ENCODE measurements around the gene RREB1. TPM values are rescaled to one million over a fixed set of nuclear protein-coding genes. Genes with fewer than 3 reads are reported as not detected.
"Not testable (repeated sequence)": the region's sequence is repeated elsewhere in the genome, so short reads cannot be mapped to it uniquely, and the experiment has no call there.

The RREB1 gene
- total RNA-seq, 5 donors from 2014 or later (not counting 1 experiment from before 2014, with no cell fraction given) = 38.1 to 50.1 (median 39.6) TPM

- DNase-seq (no peak), ATAC-seq (replicated peaks in 1 of 4) (no peak)
- Histone ChIP-seq H3K36me3 (ENCODE audit: control insufficient read depth in 2 of 2, extremely low read depth in 1 of 2, insufficient read depth in 1 of 2, low read length in 1 of 2) (no peaks in the 10 kb centered on the region), H3K27me3 (replicated peaks in 1 of 2; ENCODE audit: control insufficient read depth in 2 of 2, extremely low read depth in 1 of 2, insufficient read depth in 2 of 2, low read length in 1 of 2) (peaks cover 0 to 2% of the 10 kb centered on the region in 2 experiments), H3K4me3 (ENCODE audit: control insufficient read depth in 1 of 2, extremely low read depth in 1 of 2, low read length in 1 of 2) (no peak overlapping the region), H3K4me1 (ENCODE audit: control insufficient read depth in 1 of 2, extremely low read depth in 1 of 2, insufficient read depth in 2 of 2, low read length in 2 of 2) (peaks cover 0 to 5% of the 10 kb centered on the region in 2 experiments), H3K27ac (ENCODE audit: low read length) (no peak overlapping the region), H3K9me3 (no peaks in the 10 kb centered on the region)
- Mint-ChIP-seq H3K4me3 (no peak overlapping the region), H3K9me3 (no peaks in the 10 kb centered on the region), H3K4me1 (peaks cover 5 to 7% (median 6%) of the 10 kb centered on the region in 3 donors), H3K36me3 (peaks cover 2% of the 10 kb centered on the region), H3K27ac (no peak overlapping the region), H3K27me3 (peaks cover 0 to 9% of the 10 kb centered on the region in 2 donors)
- 83% methylated on average over 9 of the region's 10 CpGs for WGBS (ENCODE audit: insufficient coverage)
- CTCF ChIA-PET = interaction anchor here in 1 of 2 donors (3.2 kb wide), 1 partner anchor 341 kb away, joined by 15 read pairs; no protein-coding TSS in a partner anchor
- POLR2A ChIA-PET = no interaction called here
Observed at GRCh38 chr6:7273709-7274108, 165.9 kb downstream of the RREB1 start.

GRCh38 chr6:7274525-7274924 is 166.8 kb downstream of the RREB1 start:
- POLR2A ChIA-PET = interaction anchor here in 1 of 2 donors (0.5 to 0.7 kb wide), 2 partner anchors 67 to 615 kb away, joined by 3 read pairs; no protein-coding TSS in a partner anchor
- H3K9me3 Mint-ChIP-seq; H3K9me3 ChIP-seq; H3K36me3 ChIP-seq (ENCODE audit: control insufficient read depth in 2 of 2, extremely low read depth in 1 of 2, insufficient read depth in 1 of 2, low read length in 1 of 2); H3K27ac ChIP-seq (ENCODE audit: low read length); ATAC-seq (replicated peaks in 1 of 4); DNase-seq; H3K27ac Mint-ChIP-seq; H3K4me3 ChIP-seq (ENCODE audit: control insufficient read depth in 1 of 2, extremely low read depth in 1 of 2, low read length in 1 of 2); H3K27me3 Mint-ChIP-seq; H3K4me1 Mint-ChIP-seq; H3K4me3 Mint-ChIP-seq; H3K4me1 ChIP-seq (ENCODE audit: control insufficient read depth in 1 of 2, extremely low read depth in 1 of 2, insufficient read depth in 2 of 2, low read length in 2 of 2); H3K36me3 Mint-ChIP-seq; H3K27me3 ChIP-seq (replicated peaks in 1 of 2; ENCODE audit: control insufficient read depth in 2 of 2, extremely low read depth in 1 of 2, insufficient read depth in 2 of 2, low read length in 1 of 2): not testable (repeated sequence)
- 90% methylated on average over 5 of the region's 8 CpGs for WGBS (ENCODE audit: insufficient coverage)
- CTCF ChIA-PET = interaction anchor here (0.6 to 3.2 kb wide), 14 partner anchors 10 to 1220 kb away, joined by 3 to 28 read pairs (median 5); partner anchors contain the start of genes CAGE1 (in 1 of the 2) and RIOK1 (in 1 of the 2)

GRCh38 chr6:7276199-7276524 is 168.4 kb downstream of the RREB1 start:
- Histone ChIP-seq H3K27me3 (replicated peaks in 1 of 2; ENCODE audit: control insufficient read depth in 2 of 2, extremely low read depth in 1 of 2, insufficient read depth in 2 of 2, low read length in 1 of 2) (no peaks in the 10 kb centered on the region), H3K4me1 (ENCODE audit: control insufficient read depth in 1 of 2, extremely low read depth in 1 of 2, insufficient read depth in 2 of 2, low read length in 2 of 2) (peaks cover 0 to 5% of the 10 kb centered on the region in 2 experiments), H3K9me3 (no peaks in the 10 kb centered on the region), H3K4me3 (ENCODE audit: control insufficient read depth in 1 of 2, extremely low read depth in 1 of 2, low read length in 1 of 2) (no peak overlapping the region), H3K36me3 (ENCODE audit: control insufficient read depth in 2 of 2, extremely low read depth in 1 of 2, insufficient read depth in 1 of 2, low read length in 1 of 2) (no peaks in the 10 kb centered on the region), H3K27ac (ENCODE audit: low read length) (no peak overlapping the region)
- 58% methylated on average over 4 of the region's 7 CpGs for WGBS (ENCODE audit: insufficient coverage)
- POLR2A ChIA-PET = no interaction called here
- peaks cover 4% of the 10 kb centered on the region for H3K36me3 Mint-ChIP-seq
- no peak overlapping the region for H3K27ac Mint-ChIP-seq
- H3K4me1 Mint-ChIP-seq = peaks cover 8 to 9% (median 8%) of the 10 kb centered on the region in 3 donors
- peaks cover 0 to 1% of the 10 kb centered on the region in 2 donors for H3K27me3 Mint-ChIP-seq
- H3K9me3 Mint-ChIP-seq = no peaks in the 10 kb centered on the region
- CTCF ChIA-PET = interaction anchor here (0.6 to 3.2 kb wide), 7 partner anchors 12 to 340 kb away, joined by 3 to 28 read pairs (median 7); no protein-coding TSS in a partner anchor
- no peak for DNase-seq
- H3K4me3 Mint-ChIP-seq = no peak overlapping the region
- ATAC-seq (replicated peaks in 1 of 4) = no peak

- Histone ChIP-seq H3K9me3 (no peaks in the 10 kb centered on the region), H3K27me3 (replicated peaks in 1 of 2; ENCODE audit: control insufficient read depth in 2 of 2, extremely low read depth in 1 of 2, insufficient read depth in 2 of 2, low read length in 1 of 2) (no peaks in the 10 kb centered on the region), H3K36me3 (ENCODE audit: control insufficient read depth in 2 of 2, extremely low read depth in 1 of 2, insufficient read depth in 1 of 2, low read length in 1 of 2) (peaks cover 0 to 26% of the 10 kb centered on the region in 2 donors), H3K27ac (ENCODE audit: low read length) (peak overlapping the region; percentile 0), H3K4me1 (ENCODE audit: control insufficient read depth in 1 of 2, extremely low read depth in 1 of 2, insufficient read depth in 2 of 2, low read length in 2 of 2) (peaks cover 6 to 9% of the 10 kb centered on the region in 2 experiments), H3K4me3 (ENCODE audit: control insufficient read depth in 1 of 2, extremely low read depth in 1 of 2, low read length in 1 of 2) (no peak overlapping the region)
- ATAC-seq (replicated peaks in 1 of 4) (peak in 3 of 4 experiments; percentile 28 to 57 (median 55)), DNase-seq (peak in 1 of 35 experiments; percentile 8)
- H3K4me3 Mint-ChIP-seq = peak overlapping the region in 2 of 3 donors; percentile 5 to 50
- ChIA-PET POLR2A (no interaction called here), CTCF (no interaction called here)
- H3K36me3 Mint-ChIP-seq = peaks cover 23% of the 10 kb centered on the region
- peak overlapping the region; percentile 80 to 90 for H3K27ac Mint-ChIP-seq
- peaks cover 20 to 30% (median 21%) of the 10 kb centered on the region in 3 donors for H3K4me1 Mint-ChIP-seq
- no peaks in the 10 kb centered on the region for H3K27me3 Mint-ChIP-seq
- 47% methylated on average over 10 of the region's 10 CpGs for WGBS (ENCODE audit: insufficient coverage)
- no peaks in the 10 kb centered on the region for H3K9me3 Mint-ChIP-seq
Observed at GRCh38 chr6:7282097-7282906, 174.5 kb downstream of the RREB1 start.

GRCh38 chr6:7283676-7284075 is 175.9 kb downstream of the RREB1 start:
- no peak overlapping the region for H3K4me3 ChIP-seq (ENCODE audit: control insufficient read depth in 1 of 2, extremely low read depth in 1 of 2, low read length in 1 of 2)
- no peak overlapping the region for H3K4me3 Mint-ChIP-seq
- H3K36me3 Mint-ChIP-seq = peaks cover 32% of the 10 kb centered on the region
- no peak overlapping the region for H3K27ac ChIP-seq (ENCODE audit: low read length)
- H3K36me3 ChIP-seq (ENCODE audit: control insufficient read depth in 2 of 2, extremely low read depth in 1 of 2, insufficient read depth in 1 of 2, low read length in 1 of 2) = peaks cover 0 to 37% of the 10 kb centered on the region in 2 donors
- H3K4me1 Mint-ChIP-seq = peaks cover 20 to 30% (median 21%) of the 10 kb centered on the region in 3 donors
- H3K4me1 ChIP-seq (ENCODE audit: control insufficient read depth in 1 of 2, extremely low read depth in 1 of 2, insufficient read depth in 2 of 2, low read length in 2 of 2) = peaks cover 6 to 9% of the 10 kb centered on the region in 2 experiments
- WGBS (ENCODE audit: insufficient coverage) = no CpG with 5 or more reads among the region's 2 CpGs
- H3K9me3 ChIP-seq = no peaks in the 10 kb centered on the region
- H3K27me3 ChIP-seq (replicated peaks in 1 of 2; ENCODE audit: control insufficient read depth in 2 of 2, extremely low read depth in 1 of 2, insufficient read depth in 2 of 2, low read length in 1 of 2) = no peaks in the 10 kb centered on the region
- no peak for DNase-seq
- ChIA-PET POLR2A (no interaction called here), CTCF (interaction anchor here (0.6 to 1.2 kb wide), 3 partner anchors 9 to 331 kb away, joined by 3 to 4 read pairs (median 3); no protein-coding TSS in a partner anchor)
- H3K27me3 Mint-ChIP-seq = no peaks in the 10 kb centered on the region
- no peaks in the 10 kb centered on the region for H3K9me3 Mint-ChIP-seq
- no peak for ATAC-seq (replicated peaks in 1 of 4)
- H3K27ac Mint-ChIP-seq = peak overlapping the region in 1 of 2 donors; percentile 30

GRCh38 chr6:7285416-7285815 is 177.7 kb downstream of the RREB1 start:
- peaks cover 48% of the 10 kb centered on the region for H3K36me3 Mint-ChIP-seq
- Histone ChIP-seq H3K27me3 (replicated peaks in 1 of 2; ENCODE audit: control insufficient read depth in 2 of 2, extremely low read depth in 1 of 2, insufficient read depth in 2 of 2, low read length in 1 of 2) (no peaks in the 10 kb centered on the region), H3K4me3 (ENCODE audit: control insufficient read depth in 1 of 2, extremely low read depth in 1 of 2, low read length in 1 of 2) (no peak overlapping the region), H3K9me3 (no peaks in the 10 kb centered on the region), H3K36me3 (ENCODE audit: control insufficient read depth in 2 of 2, extremely low read depth in 1 of 2, insufficient read depth in 1 of 2, low read length in 1 of 2) (peaks cover 0 to 54% of the 10 kb centered on the region in 2 donors), H3K27ac (ENCODE audit: low read length) (no peak overlapping the region), H3K4me1 (ENCODE audit: control insufficient read depth in 1 of 2, extremely low read depth in 1 of 2, insufficient read depth in 2 of 2, low read length in 2 of 2) (peaks cover 6 to 9% of the 10 kb centered on the region in 2 experiments)
- ChIA-PET POLR2A (no interaction called here), CTCF (interaction anchor here (0.6 to 1.6 kb wide), 4 partner anchors 10 to 329 kb away, joined by 3 to 5 read pairs (median 4); no protein-coding TSS in a partner anchor)
- H3K9me3 Mint-ChIP-seq = no peaks in the 10 kb centered on the region
- no CpG with 5 or more reads among the region's 6 CpGs for WGBS (ENCODE audit: insufficient coverage)
- no peak for DNase-seq
- H3K4me1 Mint-ChIP-seq = peaks cover 20 to 30% (median 21%) of the 10 kb centered on the region in 3 donors
- ATAC-seq (replicated peaks in 1 of 4) = no peak
- no peak overlapping the region for H3K4me3 Mint-ChIP-seq
- H3K27ac Mint-ChIP-seq = no peak overlapping the region
- H3K27me3 Mint-ChIP-seq = no peaks in the 10 kb centered on the region

Data from T-cell (primary cell).